AG04450 (cell line): ENCODE results near the gene LRPAP1. TPM values are rescaled to one million over a fixed set of nuclear protein-coding genes. Genes with fewer than 3 reads are reported as not detected.
"Not testable (repeated sequence)": the region's sequence is repeated elsewhere in the genome, so short reads cannot be mapped to it uniquely, and the experiment has no call there.

Source experiments
- CTCF ChIA-PET: fragments of 300-600, 350-600 bp; formaldehyde crosslinking; extraction: SDS; loops from one replicate; lab custom pipeline; 2022; ENCODE audit warnings: antibody characterized with exemption, inconsistent platforms; lab: Charles Lee
- POLR2A ChIA-PET: fragments of 350-600 bp; formaldehyde crosslinking; extraction: SDS; loops from one replicate; lab custom pipeline; 2021; ENCODE audit warnings: antibody characterized with exemption, inconsistent platforms; lab: Yijun Ruan, JAX
- DNase-seq: peaks from one replicate; pipeline ENCODE4 v3.0.0-alpha.2; 2011; ENCODE audit warnings: low read depth, low spot score
- H3K27ac ChIP-seq: one replicate; pipeline ENCODE4 v1.5.1; 2012; ENCODE audit warnings: low read depth, low read length, control low read depth
- H3K27me3 ChIP-seq: one replicate; pipeline ENCODE4 v1.6.0; 2012; ENCODE audit warnings: low read length; ENCODE audit not compliant: control insufficient read depth, insufficient read depth
- H3K4me3 ChIP-seq: 2 replicates; pipeline ENCODE4 v1.5.1; 2011; ENCODE audit warnings: mild to moderate bottlenecking, low read depth, low read length, control low read depth
- H3K9me3 ChIP-seq: 2 replicates; pipeline ENCODE4 v1.5.1; 2012; ENCODE audit warnings: low read length; ENCODE audit not compliant: control insufficient read depth, insufficient read depth
- polyA plus RNA-seq: library from polyadenylated mRNA; depleted of rRNA; stranded (reverse); fragments of >200 nt; gene quantifications from 2 replicates; pipeline ENCODE4 v1.2.3, GENCODE V29; 2011
- TF ChIP-seq, protein P1 (sequence below): IDR thresholded peaks from 2 replicates; pipeline ENCODE4 v1.5.1; 2011; ENCODE audit warnings: low read depth, low read length, control low read depth, inconsistent platforms

The LRPAP1 gene
- polyA plus RNA-seq, 1 experiment, result 150 TPM

DNA sequence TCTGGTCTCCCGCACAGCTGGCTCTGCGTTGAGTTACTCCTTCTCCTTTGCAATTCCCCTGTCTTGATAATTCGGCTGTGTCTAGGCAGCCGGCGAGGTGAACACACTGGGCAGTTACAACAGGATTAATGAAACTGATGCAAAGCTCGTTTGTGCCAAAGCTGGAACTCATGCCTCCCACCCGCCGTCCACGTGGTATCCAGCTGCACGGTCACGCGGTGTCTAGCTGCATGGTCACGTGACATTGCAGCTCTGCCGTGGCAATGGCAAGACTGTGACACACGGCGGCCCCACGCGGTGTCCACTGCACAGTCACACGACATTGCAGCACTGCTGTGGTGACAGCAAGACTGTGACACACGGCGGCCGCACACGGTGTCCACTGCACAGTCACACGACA, 31.2 kb upstream of the LRPAP1 start:
- CTCF ChIA-PET, result no interaction called here
- Histone ChIP-seq H3K27me3 (no peaks in the 10 kb centered on the region), H3K9me3 (peaks cover 6% of the 10 kb centered on the region; the same call in 1 of the 2 replicates), H3K4me3 (no peak overlapping the region), H3K27ac (no peak overlapping the region)
- POLR2A ChIA-PET, result no interaction called here
- TF ChIP-seq, protein P1, sequence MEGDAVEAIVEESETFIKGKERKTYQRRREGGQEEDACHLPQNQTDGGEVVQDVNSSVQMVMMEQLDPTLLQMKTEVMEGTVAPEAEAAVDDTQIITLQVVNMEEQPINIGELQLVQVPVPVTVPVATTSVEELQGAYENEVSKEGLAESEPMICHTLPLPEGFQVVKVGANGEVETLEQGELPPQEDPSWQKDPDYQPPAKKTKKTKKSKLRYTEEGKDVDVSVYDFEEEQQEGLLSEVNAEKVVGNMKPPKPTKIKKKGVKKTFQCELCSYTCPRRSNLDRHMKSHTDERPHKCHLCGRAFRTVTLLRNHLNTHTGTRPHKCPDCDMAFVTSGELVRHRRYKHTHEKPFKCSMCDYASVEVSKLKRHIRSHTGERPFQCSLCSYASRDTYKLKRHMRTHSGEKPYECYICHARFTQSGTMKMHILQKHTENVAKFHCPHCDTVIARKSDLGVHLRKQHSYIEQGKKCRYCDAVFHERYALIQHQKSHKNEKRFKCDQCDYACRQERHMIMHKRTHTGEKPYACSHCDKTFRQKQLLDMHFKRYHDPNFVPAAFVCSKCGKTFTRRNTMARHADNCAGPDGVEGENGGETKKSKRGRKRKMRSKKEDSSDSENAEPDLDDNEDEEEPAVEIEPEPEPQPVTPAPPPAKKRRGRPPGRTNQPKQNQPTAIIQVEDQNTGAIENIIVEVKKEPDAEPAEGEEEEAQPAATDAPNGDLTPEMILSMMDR, result no peak
- no peak for DNase-seq

DNA sequence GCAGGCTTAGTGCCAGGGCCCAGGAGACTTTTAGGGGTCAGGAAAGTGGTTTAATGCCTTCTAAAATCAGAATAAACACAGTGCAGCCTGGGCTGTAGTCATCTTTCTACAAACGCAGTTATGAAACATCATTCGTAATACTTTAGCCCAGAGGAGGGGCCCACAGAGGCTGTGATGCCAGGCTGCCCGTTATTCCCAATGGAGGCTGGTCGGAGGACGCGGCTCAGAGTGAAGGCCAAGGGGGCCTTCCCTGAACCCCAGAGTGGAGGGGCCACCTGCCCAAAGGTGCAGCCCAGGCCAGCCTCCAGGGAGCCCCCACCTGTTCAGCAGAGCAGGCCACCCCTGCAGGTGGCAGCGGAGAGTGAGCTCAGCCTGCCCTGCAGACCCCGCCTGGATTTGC, 29.9 kb upstream of the LRPAP1 start:
- H3K27me3 ChIP-seq, H3K4me3 ChIP-seq, POLR2A ChIA-PET, DNase-seq, H3K27ac ChIP-seq, CTCF ChIA-PET, H3K9me3 ChIP-seq: not testable (repeated sequence)

DNA sequence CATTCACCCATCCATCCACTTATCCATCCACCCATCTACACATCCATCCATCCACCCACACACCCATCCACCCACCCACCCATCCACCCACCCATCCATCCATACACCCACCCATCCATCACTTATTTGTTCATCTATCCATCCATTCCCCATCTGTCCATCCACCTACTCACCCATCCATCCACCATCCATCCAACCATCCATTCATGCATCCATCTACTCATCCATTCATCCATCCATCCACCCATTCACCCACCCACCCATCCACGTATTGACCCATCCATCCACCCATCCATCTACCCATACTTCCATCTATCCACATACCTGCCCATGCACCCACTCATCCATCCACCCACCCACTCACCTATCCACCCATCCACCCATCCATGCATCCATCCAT, 28.2 kb upstream of the LRPAP1 start:
- H3K27ac ChIP-seq, H3K9me3 ChIP-seq, H3K4me3 ChIP-seq, H3K27me3 ChIP-seq, CTCF ChIA-PET, POLR2A ChIA-PET, DNase-seq: not testable (repeated sequence)

DNA sequence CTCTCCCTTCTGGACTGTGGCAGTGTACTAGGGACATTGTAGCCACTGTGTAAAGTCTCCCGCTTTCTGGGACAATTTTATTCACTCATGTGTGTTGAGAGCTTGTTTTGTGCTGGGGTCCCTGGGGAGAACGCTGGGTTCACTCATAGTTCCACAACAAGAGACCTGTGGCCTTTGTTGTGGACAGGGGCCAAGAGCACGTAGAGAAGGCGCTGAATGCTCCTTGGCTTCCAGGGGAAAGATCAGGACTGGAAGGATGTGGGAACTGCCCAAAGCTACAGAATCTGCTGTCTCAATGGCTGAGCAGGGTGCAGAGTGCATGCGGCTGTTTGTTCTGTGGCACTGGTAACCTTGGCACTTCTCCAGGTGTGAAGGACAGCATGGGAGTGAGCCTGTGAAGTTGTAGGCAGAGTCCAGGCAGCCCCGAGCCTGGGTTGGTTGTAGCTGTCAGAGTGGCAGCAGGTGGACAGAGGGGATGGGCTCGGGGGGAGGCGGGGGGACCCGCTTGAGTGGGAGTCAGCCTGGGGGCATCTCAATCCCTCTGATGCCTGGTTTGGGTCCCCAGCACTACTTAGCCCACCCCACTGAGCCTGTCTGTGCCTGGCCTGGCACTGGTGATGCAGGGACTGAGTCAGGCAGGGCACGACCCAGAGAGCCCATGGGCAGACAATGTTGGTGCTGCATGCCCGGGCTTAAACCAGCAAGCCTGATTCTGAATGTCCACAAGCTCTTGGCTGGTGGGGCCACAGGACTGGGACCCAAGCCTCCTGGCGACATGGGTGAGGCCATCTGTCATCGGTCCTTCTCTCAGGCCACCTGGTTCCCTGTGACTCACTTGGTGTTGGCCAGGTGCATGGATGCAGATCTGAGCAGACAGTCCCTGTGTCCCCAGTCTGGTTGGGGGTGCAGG, 27.4 kb upstream of the LRPAP1 start:
- DNase-seq, H3K27me3 ChIP-seq, POLR2A ChIA-PET, H3K4me3 ChIP-seq, CTCF ChIA-PET, H3K27ac ChIP-seq, H3K9me3 ChIP-seq: not testable (repeated sequence)

DNA sequence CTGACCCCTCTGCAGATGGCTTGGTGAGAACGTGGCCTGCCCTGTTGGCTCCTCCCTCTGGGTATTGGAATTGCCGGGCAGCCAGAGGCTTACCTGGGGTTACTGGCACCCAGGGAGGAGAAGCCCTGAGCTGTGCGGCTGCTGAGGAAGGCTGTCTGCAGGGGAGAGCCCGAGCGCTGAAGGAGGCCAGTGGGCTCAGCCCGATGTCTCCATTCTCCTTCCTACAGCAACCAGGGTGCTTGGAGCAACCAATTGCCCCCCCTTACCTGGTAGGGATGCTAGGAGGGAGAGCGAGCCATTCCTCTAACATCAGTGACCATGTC, 26.3 kb upstream of the LRPAP1 start:
- H3K27me3 ChIP-seq, H3K4me3 ChIP-seq, POLR2A ChIA-PET, H3K9me3 ChIP-seq, DNase-seq, H3K27ac ChIP-seq, CTCF ChIA-PET: not testable (repeated sequence)

DNA sequence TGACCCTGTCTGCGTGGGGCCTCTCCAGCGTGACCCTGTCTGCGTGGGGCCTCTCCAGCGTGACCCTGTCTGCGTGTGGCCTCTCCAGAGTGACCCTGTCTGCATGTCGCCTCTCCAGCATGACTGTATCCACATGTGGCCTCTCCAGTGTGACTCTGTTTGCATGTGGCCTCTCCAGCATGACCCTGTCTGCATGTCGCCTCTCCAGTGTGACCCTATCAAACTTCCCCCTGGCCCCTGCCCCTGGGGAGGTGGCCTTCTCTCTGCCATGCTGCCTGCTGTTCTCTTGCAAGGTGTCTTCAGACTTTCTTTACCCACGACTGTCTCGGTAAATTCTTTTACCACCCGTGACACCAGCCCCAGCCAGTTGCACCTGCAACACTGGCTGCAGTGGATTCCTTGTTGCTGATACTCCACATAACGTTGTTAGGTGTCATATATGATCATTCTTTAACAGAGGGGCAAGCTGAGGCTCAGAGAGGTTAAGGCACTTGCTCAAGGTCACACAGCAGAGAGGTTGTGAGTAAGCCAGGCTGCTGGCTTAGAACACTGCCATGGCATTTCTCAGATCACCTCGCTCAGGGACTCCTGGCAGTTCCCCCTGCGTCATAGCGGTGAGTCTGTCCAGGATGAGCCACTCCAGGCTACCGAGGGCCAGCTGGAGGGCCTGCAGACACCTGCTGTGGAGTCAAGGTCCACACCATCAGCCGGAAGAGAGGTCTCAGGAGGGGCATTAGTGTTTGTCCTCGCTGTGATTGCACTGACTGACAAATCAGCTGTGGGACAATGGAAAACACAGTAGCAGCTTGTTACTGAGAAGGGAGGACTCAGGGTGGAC, 25.7 kb upstream of the LRPAP1 start:
- H3K4me3 ChIP-seq, POLR2A ChIA-PET, H3K27me3 ChIP-seq, H3K27ac ChIP-seq, DNase-seq, CTCF ChIA-PET, H3K9me3 ChIP-seq: not testable (repeated sequence)

DNA sequence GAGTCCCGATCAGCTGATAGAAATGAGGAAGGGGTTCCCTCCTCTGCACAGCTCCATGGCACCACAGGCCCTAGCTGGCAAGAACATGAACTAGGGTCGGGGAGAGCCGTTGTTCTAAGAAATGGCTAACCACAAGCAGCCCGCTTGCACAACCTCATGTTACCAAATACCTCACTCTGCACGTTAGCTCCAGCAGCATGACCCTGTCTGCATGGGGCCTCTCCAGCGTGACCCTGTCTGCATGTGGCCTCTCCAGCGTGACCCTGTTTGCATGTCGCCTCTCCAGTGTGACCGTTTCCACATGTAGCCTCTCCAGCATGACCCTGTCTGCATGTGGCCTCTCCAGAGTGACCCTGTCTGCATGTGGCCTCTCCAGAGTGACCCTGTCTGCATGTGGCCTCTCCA, 24.9 kb upstream of the LRPAP1 start:
- CTCF ChIA-PET, result not testable (repeated sequence)

DNA sequence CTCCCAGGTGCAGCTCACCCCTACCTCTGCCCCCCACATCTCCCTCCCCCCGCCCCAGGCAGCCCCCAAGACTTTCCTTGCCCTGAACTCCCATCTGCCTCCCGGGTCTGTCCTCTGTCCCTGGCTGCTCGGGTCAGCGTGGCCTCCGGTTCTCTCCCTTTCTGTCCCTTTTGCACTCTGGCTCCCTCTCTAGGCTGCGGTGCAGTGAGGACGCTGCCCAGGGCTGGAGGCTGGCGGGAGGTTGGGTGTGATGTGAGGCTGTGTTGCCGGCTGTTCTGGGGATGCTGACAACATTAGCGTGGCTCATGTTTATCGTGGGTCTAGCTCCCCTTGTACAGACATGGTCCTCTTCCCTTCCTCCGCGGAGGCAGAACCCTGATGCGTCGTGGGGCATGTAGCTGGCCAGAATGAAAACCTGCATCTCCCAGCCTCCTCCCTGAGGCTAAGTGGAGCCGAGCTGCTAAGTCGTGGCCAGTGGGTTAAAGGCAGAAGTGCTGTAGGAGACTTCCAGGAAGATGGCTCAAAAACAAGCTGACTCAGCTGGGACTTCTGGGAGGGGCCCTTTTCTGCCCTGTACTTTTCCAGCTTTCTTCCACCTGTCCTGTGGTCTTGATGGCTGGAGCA, 24.1 kb upstream of the LRPAP1 start:
- POLR2A ChIA-PET, H3K27me3 ChIP-seq, CTCF ChIA-PET, H3K4me3 ChIP-seq, H3K9me3 ChIP-seq, H3K27ac ChIP-seq, DNase-seq: not testable (repeated sequence)

More for the DNA sequence above, 24.9 kb upstream of the LRPAP1 start:
- H3K27me3 ChIP-seq, H3K9me3 ChIP-seq, DNase-seq, H3K27ac ChIP-seq, H3K4me3 ChIP-seq, POLR2A ChIA-PET: not testable (repeated sequence)

DNA sequence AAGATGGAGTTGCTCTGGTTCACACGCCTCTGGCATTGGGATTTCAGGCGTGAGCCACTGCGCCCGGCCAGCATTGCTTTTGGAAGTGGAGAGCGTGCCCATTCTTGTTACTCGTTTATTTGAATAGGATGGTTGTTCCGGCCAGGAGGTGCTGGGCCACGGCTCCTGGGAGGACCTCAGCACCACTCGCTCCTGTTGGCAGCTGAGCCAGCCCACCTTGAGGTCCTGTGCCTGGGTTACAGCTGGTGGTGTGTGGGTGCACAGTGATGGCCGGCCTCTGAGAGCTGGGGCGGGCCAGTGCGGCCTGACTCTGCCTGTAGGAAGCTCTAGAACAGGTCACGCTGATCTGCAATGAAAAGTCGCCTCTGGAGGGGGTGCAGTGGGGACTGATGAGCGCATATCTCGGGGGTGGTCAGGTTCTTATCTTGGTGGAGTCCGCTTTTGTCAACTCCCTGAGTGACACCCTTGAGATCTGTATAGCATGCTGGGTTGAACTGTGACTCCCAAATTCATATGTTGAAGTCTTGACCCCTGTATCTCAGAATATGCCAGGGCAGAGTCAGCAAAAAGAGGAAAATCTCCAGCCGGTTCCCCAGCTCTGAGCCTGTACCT, 23.3 kb upstream of the LRPAP1 start:
- H3K9me3 ChIP-seq, CTCF ChIA-PET, DNase-seq, H3K27me3 ChIP-seq, POLR2A ChIA-PET, H3K27ac ChIP-seq, H3K4me3 ChIP-seq: not testable (repeated sequence)

DNA sequence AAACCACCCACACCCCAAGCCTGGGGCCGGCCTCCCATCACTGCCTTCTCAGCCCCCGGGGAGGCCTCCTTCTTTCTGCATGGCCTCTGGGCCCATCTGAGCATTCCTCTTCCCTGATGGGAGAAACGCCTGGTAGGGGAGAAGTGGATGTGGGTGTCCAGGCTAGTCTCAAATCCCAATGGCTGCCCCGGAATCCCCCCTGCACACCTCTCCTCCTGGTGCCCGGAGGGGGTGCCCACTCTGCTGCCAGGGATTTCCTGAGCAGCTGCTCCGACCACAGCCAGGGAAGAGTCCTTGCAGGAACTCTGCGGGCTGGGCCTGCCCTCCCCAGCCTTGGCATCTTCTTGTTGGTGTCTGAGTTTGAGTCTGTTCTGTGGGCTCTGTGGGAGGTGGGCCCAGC, 19.1 kb upstream of the LRPAP1 start:
- CTCF ChIA-PET, H3K4me3 ChIP-seq, H3K27ac ChIP-seq, H3K27me3 ChIP-seq, H3K9me3 ChIP-seq, POLR2A ChIA-PET, DNase-seq: not testable (repeated sequence)
